ENCODE results near the gene VMAC.
"Not testable (repeated sequence)": the region's sequence is repeated elsewhere in the genome, so short reads cannot be mapped to it uniquely, and the experiment has no call there.

Gene VMAC, protein sequence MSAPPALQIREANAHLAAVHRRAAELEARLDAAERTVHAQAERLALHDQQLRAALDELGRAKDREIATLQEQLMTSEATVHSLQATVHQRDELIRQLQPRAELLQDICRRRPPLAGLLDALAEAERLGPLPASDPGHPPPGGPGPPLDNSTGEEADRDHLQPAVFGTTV

DNA sequence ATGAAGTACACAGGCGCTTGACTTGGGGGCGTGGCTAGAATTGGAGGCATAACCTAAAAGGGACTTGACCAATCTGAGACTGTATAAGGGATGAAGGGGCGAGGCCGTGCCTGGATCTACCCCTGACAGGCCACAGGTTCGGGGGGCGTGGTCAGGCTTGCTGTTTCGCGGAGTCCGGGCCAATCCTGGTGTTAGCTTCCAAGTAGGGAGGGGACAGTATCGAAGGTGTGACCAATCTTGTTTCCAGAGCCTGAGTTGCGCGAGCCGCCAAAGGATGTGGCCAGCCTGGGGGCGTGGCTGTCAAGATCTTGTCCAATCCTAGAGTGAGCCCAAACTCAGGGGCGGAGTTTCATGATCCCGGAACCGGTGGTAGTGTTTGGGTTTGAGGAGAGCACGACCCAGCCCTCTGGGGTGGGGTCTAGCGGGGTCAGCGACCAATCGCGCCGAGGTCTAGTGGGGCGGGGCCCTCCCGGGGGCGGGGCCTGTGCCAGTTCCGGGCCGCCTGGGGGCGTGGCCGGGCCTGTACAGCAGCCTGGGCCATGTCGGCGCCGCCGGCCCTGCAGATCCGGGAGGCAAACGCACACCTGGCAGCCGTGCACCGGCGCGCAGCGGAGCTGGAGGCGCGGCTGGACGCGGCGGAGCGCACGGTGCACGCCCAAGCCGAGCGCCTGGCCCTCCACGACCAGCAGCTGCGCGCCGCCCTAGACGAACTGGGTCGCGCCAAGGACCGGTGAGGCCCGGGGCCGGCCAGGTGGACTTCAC, at the start of gene VMAC:
Gene VMAC, plus strand, starts transcription at position 521 of the 762 bp plus-strand sequence. Its CDS starts 19 bp downstream, at position 540.
- peak; percentile 99 for DNase-seq

DNA sequence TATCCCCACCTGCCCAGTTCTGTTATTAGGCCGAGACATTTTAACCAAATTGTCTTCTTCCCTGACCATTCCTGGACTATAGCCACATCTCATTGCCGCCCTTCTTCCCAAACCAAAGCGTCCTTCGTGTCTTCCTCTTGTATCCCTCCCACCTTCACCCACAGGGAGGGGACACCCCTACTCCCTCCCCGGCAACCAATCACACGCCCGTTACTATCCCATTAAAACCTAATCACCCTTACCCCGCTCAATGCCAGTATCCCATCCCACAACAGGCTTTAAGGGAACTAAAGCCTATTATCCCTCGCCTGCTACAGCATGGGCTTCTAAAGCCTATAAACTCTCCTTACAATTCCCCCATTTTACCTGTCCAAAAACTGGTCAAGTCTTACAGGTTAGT, 49.5 kb upstream of the VMAC start:
- DNase-seq, result not testable (repeated sequence)

DNA sequence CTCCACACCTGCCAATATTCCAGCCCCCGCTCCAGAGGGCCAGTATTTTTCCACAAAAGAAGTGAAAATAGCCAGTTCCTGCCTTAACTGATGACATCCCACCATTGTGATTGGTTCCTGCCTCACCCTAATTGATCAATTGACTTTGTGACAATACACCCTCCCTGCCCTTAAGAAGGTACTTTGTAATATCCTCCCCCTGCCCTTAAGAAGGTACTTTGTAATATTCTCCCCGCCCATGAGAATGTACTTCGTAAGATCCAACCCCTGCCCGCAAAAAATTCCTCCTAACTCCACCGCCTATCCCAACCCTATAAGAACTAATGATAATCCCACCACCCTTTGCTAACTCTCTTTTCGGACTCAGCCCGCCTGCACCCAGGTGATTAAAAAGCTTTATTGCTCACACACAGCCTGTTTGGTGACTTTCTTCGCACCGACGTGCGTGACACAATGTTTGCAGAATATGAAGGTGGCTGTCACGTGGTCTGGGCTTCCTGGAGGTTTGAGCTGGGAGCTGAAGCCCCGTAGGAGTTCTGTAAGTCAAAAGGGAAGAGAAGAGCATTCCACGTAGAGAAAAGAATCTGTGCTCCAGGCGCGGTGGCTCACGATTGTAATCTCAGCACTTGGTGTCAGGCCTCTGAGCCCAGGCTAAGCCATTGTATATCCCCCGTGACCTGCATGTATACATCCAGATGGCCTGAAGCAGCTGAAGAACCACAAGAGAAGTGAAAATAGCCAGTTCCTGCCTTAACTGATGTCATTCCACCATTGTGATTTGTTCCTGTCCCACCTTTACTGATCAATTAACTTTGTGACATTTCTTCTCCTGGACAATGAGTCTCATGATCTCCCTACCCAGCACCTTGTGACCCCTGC, 47.2 kb upstream of the VMAC start:
- DNase-seq, result no peak

DNA sequence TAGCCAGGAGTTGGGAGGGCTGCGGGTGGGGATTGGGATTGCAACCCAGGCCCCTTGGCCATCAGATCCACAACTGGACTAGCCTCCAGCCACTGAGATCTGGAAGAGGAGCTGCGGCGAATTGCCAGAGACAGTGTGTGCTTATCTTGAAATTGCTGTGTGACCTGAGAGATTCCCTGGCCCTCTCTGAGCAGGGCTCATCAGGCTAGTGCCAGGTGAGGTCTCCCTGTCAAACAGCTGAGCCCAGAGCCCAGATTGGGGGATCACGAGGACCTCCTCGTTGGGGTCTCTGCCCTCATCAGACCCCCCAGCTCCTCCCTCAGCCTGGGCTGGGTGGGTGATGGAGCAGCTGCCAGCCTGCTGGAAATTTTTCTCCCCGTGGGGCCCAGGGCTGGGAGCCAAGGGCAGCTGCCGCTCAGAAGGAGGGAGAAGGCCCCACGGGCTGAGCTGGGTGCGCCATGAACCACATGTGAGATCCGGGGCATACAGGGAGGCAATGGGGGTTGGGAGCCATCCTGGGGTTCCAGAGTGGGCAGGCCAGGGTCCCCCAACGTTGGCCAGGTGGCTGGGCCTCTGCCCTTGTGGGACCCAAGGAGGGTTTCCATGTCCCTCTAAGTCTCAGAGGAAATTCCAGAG, 41.5 kb upstream of the VMAC start:
- no peak for DNase-seq

DNA sequence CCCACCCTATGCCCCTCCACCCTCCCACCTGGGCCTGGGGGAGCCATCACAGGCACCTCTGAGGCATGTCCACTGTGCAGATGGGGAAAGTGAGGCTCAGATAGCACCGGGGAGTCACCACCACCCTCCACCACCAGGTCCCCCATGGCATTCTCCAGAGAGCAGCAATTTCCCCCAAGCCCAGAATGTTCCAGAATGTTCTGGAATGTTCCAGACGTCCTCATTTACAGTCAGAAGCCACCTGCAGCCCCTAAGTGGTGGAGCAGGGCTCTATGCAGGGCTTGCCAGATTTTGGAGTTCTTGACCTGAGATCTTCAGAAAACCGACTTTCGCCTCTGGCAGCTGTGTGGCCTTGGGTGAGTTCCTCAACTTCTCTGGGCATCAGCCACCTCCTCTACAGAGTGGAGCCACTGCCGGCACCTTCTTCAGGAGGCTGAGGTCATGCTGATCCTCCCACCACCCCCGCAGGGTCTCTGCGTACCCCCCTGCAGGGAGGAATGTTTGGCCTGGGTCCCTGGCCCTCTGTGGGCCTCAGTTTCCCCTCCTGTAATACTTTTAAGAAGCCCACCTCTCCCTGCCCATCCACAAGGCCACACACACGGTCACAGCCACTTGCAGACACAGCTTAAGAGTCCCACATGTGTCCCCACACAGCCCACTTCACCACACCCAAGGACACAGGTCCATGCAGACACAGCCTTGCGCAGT, 40.5 kb upstream of the VMAC start:
- DNase-seq, result no peak

DNA sequence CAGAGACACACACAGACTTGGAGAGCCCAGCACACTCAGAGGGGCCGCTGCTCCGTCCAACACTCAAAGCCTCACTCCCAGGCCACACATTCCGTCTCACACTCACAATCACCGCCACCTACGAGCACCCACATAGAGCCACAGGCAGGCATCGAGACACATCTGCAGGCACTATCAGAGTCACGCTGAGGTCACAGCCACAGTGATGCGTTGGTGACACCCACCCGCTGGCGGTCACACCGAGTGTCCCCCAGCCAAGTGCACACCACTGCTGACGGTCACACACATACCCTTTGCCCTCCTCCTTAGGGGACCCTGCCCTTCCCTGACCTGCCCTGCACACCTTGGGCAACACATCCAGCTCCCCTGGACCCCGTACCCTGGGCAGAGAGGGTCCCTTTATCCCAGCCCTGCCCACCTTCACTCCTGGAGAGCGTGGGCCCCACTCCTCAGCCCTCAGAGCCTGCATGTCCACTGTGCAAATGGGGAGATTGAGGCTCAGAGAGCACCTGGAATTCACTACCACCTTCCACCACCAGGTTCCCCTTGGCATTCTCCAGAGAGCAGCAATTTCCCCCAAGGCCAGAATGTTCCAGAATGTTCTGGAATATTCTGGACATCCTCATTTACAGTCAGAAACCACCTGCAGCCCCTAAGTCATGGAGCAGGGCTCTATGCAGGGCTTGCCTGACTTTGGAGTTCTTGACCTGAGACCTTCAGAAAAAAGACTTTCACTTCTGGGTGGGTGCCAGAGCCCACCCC, 39.8 kb upstream of the VMAC start:
- DNase-seq, result no peak

DNA sequence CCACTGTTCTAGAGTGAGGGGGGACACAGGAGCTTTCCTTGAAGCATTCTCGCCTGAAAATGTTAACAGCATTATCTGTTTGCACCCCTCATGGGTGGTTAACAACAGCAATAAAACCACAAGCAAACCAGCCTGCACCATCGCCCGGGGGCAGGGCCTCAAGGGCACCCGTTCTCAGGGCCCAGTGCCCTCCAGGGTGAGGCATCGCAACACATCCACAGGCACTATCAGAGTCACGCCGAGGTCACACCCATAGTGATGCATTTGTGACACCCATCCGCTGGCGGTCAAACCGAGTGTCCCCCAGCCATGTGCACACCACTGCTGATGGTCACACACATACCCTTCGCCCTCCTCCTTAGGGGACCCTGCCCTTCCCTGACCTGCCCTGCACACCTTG, 38.9 kb upstream of the VMAC start:
- no peak for DNase-seq

DNA sequence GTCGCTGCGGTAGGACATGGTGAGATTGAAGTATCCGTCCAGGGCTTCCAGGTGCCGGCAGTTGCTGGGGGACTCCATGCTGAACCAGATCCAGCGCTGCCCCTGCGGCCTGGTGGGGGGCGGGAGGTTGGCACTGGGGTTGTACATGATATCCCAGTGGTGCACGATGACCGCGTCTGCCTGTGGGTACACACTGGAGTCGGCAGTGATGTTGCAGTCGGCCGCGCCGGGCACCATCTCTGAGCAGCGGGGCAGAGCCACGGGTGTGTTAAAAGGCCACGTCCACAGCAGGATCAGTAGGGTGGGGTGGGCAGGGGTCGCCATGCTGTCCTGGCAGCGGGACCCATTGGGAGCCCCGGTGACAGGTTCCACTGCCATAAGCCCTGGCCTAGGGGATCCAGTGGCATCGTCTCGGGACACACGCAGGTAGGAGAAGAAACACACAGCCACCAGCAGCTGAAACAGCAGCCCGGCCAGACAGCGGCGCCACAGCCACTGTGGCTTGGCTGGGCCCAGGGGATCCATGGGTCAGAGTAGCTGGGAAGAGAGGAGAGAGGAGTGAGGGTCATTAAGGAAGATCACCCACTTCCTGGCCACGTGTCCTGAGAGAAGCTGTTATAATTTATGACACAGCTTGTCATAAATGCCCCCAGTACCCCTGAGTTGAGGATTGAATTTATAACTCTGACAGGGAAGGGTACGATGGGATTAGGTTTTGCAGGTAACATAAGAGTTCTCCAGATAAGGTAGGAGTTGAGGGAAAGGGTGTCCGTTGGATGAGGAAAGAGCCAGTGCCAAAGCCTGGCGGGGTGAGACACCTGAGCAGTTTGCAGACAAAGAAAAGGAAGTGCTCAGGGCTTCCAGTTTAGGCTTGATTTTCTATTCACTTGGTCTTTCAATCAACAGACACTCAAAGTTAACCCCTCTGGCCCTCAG, 37.2 kb upstream of the VMAC start:
- DNase-seq, result no peak

DNA sequence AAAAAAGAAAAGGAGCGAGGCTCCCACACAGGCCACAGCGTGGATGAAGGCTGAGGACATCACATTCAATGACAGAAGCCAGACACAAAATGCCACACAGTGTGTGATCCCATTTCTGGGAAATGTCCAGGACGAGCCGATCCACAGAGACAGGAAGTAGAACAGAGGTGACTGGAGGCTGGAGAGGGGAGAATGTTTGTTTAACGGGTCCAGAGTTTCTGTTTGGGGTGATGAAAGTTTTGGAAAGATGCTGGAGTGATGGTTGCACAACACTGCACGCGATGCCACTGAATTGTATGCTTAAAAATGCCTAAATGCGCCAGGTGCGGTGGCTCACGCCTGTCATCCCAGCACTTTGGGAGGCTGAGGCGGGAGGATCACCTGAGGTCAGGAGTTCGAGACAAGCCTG, 33.7 kb upstream of the VMAC start:
- DNase-seq, result no peak

DNA sequence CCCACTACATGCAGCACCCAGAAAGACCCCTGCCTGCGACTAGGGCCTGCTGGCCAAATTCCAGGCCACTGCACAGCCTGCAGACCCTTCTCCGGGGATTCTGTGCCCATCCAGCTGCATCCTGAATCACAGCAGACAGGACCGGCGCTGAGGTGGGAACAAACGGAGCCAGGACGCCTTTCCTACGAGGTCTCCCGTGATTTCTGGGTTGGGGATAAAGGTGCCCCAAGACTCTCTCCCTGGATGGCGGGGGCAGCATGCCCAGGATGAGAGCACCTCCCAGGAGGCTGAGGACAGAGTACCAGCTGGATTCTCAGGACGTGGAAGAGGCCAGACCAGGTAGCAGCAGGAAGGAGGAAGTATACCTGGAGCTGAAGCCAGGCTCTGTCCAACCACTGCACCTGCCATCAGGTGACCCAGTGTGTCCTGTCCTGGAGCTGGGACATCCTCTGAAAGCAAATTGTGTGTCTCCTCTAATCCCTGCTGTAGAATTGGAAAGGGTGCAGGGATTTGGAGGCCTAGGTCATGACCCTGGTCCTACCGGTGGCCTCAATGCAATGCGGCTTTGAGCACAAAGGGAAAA, 31.0 kb upstream of the VMAC start:
- DNase-seq, result no peak

DNA sequence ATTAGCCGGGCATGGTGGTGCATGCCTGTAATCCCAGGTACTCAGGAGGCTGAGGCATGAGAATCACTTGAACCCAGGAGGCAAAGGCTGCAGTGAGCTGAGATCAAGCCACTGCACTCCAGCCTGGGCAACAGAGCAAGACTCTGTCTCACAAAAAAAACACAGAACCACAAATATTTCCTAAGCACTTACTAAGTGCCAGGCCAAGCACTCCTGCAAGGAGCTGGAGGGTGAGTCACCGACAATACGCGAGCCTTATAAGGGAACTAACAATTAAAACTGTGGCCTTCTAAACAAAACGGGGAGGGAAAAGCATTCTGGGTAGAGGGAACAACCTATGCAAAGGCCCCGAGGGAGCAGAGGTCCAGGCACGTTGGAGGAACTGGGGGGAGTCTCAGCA, 30.2 kb upstream of the VMAC start:
- DNase-seq, result not testable (repeated sequence)

DNA sequence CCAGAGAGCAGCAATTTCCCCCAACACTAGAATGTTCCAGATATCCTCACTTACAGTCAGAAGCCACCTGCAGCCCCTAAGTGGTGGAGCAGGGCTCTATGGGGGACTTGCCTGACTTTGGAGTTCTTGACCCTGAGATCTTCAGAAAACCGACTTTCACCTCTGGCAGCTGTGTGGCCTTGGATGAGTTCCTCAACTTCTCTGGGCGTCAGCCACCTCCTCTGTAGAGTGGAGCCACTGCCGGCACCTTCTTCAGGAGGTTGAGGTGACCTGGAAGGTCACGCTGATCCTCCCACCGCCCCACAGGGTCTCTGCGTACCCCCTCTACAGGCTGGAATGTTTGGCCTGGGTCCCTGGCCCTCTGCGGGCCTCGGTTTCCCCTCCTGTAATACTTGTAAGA, 27.2 kb upstream of the VMAC start:
- DNase-seq, result no peak

DNA sequence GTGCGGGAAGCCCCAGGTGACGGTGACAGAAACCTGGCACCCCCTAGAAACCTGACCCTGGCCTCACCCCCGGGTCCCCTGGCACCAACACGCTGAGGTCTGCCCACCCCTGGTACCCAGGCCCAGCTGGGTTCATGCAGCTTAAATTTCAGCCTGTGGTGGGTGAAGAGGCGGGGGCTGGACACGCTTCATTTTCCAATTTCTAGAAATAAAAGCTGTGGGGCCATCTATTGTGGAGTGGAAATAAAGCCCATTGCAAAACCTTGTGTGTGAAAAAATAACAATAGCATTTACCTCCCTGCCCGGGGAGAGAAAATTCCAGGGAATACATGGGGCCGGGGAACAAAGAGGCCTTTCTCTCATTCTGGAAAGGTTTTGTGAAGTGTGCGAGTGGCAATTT, 26.8 kb upstream of the VMAC start:
- DNase-seq, result no peak

DNA sequence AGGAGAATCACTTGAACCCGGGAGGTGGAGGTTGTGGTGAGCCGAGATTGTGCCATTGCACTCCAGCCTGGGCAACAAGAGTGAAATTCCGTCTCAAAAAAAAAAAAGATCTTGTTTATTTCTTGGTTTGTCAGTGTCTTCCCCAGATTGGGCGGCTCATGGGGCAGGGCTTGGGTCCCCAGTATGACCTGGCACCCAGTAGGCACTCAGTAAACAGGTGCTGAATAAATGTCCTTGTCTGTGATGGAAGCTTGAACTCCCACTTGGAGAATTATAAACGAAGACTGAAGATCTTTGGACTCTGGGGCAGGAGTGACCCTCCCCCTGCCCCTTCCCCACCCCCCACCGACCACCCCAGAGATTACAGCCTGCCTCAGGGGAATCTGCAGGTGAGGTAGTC, 24.5 kb upstream of the VMAC start:
- DNase-seq, result no peak

DNA sequence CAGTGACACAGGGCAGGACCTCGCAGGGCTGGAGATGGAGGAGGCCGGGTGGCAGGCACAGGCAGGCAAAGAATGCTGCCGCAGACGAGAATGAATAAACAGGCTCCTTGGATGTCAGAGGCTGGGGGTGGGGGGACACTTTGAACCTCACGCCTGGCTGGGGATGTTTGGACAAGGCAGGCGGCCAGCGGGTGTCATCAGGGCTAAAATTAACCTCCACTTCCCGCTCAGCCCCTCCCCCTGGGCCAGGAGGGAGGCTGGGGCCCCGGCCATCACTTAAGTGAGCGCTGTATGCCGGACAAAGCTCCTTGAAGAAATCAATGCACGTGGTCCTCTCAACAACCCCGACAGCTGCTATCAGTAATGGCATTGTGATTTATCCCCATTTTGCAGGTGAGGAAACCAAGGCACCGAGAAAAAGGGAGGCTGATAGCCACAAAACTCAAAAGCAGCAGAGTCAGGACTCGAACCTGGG, 24.0 kb upstream of the VMAC start:
- DNase-seq, result no peak

DNA sequence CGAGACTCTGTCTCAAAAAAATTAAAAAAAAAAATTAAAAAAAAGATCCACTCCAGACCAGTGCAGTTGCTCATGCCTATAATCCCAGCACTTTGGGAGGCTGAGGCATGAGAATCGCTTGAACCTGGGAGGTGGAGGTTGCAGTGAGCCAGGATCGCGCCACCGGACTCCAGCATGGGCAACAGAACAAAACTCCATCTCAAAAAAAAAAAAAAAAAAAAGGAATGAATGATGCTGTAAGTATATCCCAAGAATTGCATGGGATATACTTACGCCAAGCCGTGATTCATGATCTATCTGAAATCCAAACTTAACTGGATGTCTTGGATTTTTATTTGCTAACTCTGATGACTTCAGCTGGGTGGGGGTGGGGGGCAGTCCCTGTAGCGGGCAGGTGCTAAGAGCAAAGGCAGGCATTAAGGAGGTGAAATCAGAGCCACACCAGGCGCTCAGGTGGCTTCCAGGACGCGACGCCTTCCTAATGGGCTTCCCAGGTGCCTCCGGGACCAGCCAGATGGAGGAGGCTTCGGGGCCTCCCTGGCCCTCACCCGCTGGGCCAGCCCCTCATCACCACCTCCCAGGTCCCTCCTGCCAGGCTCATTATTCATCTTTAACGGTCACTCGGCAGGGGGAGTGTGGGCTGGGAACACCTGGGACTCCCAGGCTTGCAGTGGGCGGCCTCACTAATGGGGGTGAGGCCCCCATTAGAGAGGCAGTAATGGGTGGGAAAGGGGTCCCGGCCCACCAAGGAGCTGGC, 23.0 kb upstream of the VMAC start:
- no peak for DNase-seq

DNA sequence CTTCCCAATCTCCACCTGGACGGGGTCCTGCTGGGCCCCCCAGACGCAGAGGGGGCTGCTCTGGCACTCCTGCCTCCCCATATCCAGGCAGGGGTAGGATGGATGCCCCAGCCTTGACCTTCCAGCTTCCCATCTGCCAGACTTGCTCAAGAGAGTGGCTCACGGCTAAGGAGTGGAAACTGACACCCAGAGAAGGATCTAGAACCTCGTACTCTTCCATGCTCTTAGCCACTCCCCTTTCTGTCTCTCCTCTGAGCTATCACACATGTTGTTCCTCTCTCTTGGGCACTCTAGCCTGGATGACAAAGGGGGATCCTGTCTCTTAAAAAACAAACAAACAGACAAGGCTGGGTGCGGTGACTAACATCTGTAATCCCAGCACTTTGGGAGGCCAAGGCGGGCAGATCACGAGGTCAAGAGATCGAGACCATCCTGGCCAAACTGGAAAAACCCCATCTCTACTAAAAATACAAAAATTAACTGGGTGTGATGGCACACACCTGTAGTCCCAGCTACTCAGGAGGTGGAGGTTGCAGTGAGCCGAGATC, 22.2 kb upstream of the VMAC start:
- no peak for DNase-seq

DNA sequence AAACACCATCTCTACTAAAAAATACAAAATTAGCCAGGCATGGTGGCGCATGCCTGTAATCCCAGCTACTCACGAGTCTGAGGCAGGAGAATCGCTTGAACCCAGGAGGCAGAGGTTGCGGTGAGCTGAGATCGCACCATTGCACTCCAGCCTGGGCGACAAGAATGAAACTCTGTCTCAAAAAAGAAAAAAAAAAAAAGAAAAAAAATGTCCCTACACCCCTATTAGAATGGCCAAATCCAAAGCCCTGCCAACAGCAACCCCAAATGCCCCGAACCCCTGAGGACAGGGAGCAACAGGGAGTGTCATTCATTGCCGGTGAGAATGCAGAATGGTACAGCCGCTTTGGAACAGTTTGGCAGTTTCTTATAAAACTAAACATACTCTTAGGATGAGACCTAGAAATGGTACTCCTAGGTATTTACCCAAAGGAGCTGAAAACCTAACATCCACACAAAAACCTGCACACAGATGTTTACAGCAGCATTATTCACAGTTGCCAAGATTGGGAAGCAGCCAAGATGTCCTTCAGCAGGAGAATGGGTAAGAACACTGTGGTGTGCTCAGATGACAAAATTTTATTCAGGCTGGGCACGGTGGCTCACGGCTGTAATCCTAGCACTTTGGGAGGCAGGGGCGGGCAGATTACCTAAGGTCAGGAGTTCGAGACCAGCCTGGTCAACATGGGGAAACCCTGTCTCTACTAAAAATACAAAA, 21.4 kb upstream of the VMAC start:
- DNase-seq, result not testable (repeated sequence)
